ENCODE data around the gene VPS26C.

- no peak for TF ChIP-seq POLR2AphosphoS5 (IDR thresholded peaks at IDR 0.05; ENCODE audit: low read depth, low read length)
- no peak for TF ChIP-seq REST (IDR thresholded peaks at IDR 0.05; ENCODE audit: insufficient read depth in 1 of 2, low read depth in 2 of 2, low read length in 2 of 2)
- no peak for TF ChIP-seq TAF1 (IDR thresholded peaks at IDR 0.05; ENCODE audit: borderline replicate concordance, insufficient read depth, low read length)
These were observed 466 bp downstream of the VPS26C start for GRCh38 chr21:37266515-37267221.

All from PFSK-1 (cell line).